Chondrocyte (in vitro differentiated cells): ENCODE data around the gene GRIN1. TPM values are rescaled to one million over a fixed set of nuclear protein-coding genes. Genes with fewer than 3 reads are reported as not detected.

Experiments
- DNase-seq: peaks from one replicate; pipeline ENCODE4 v3.0.0; 2021; ENCODE audit warnings: mixed read lengths, low spot score
- H3K27ac Mint-ChIP-seq: one replicate; pipeline ENCODE4 v1.8.0; 2021; ENCODE audit warnings: mild to moderate bottlenecking, moderate library complexity, mixed read lengths; ENCODE audit not compliant: unreplicated experiment
- H3K27me3 Mint-ChIP-seq: 2 replicates; pipeline ENCODE4 v1.8.0; 2021; ENCODE audit warnings: low read depth, mixed read lengths
- H3K36me3 Mint-ChIP-seq: 2 replicates; pipeline ENCODE4 v1.8.0; 2021; ENCODE audit warnings: low read depth, mixed read lengths
- H3K4me1 Mint-ChIP-seq: 2 replicates; pipeline ENCODE4 v1.8.0; 2021; ENCODE audit warnings: low read depth, mild to moderate bottlenecking, mixed read lengths
- H3K4me3 Mint-ChIP-seq: one replicate; pipeline ENCODE4 v1.8.0; 2021; ENCODE audit warnings: mild to moderate bottlenecking, moderate library complexity, mixed read lengths; ENCODE audit not compliant: unreplicated experiment
- H3K9me3 Mint-ChIP-seq: 2 replicates; pipeline ENCODE4 v1.8.0; 2021; ENCODE audit warnings: low read depth, mixed read lengths
- CTCF ChIP-seq: fragments of 200-600 bp; sonication (generic); IDR thresholded peaks from 2 replicates; pipeline ENCODE4 v1.5.0; 2021; ENCODE audit warnings: antibody characterized with exemption, mild to moderate bottlenecking, moderate library complexity
- total RNA-seq: library from RNA; stranded (reverse); gene quantifications from 3 replicates; pipeline ENCODE4 v1.2.1, GENCODE V29; 2021

The GRIN1 gene
- total RNA-seq, 1 donor from 2014 or later = 0.07 TPM

GRCh38 chr9:137179761-137180160 is 40.8 kb downstream of the GRIN1 start:
- TF ChIP-seq CTCF = no peak
- no peaks in the 10 kb centered on the region for H3K27me3 Mint-ChIP-seq
- H3K4me1 Mint-ChIP-seq = no peaks in the 10 kb centered on the region
- no peaks in the 10 kb centered on the region for H3K9me3 Mint-ChIP-seq
- peaks cover 18% of the 10 kb centered on the region for H3K36me3 Mint-ChIP-seq
- H3K4me3 Mint-ChIP-seq = no peak overlapping the region
- DNase-seq = no peak
- H3K27ac Mint-ChIP-seq = no peak overlapping the region

GRCh38 chr9:137180491-137180890 is 41.5 kb downstream of the GRIN1 start:
- no peak overlapping the region for H3K4me3 Mint-ChIP-seq
- no peak for TF ChIP-seq CTCF
- no peaks in the 10 kb centered on the region for H3K9me3 Mint-ChIP-seq
- peaks cover 19% of the 10 kb centered on the region for H3K36me3 Mint-ChIP-seq
- no peaks in the 10 kb centered on the region for H3K27me3 Mint-ChIP-seq
- no peaks in the 10 kb centered on the region for H3K4me1 Mint-ChIP-seq
- no peak overlapping the region for H3K27ac Mint-ChIP-seq
- no peak for DNase-seq

- Mint-ChIP-seq H3K4me1 (peaks cover 6% of the 10 kb centered on the region), H3K9me3 (no peaks in the 10 kb centered on the region), H3K36me3 (peaks cover 19% of the 10 kb centered on the region), H3K27me3 (no peaks in the 10 kb centered on the region), H3K27ac (no peak overlapping the region), H3K4me3 (no peak overlapping the region)
- no peak for TF ChIP-seq CTCF
- DNase-seq = no peak
These were observed 42.7 kb downstream of the GRIN1 start for GRCh38 chr9:137181680-137182079.

- H3K4me3 Mint-ChIP-seq = no peak overlapping the region
- peaks cover 17% of the 10 kb centered on the region for H3K4me1 Mint-ChIP-seq
- H3K36me3 Mint-ChIP-seq = peaks cover 15% of the 10 kb centered on the region
- H3K27me3 Mint-ChIP-seq = no peaks in the 10 kb centered on the region
- H3K27ac Mint-ChIP-seq = no peak overlapping the region
- no peak for TF ChIP-seq CTCF
- H3K9me3 Mint-ChIP-seq = no peaks in the 10 kb centered on the region
- no peak for DNase-seq
These were observed 43.9 kb downstream of the GRIN1 start for GRCh38 chr9:137182836-137183235.

- Mint-ChIP-seq H3K4me1 (peaks cover 22% of the 10 kb centered on the region), H3K27me3 (no peaks in the 10 kb centered on the region), H3K9me3 (no peaks in the 10 kb centered on the region), H3K4me3 (no peak overlapping the region), H3K27ac (no peak overlapping the region), H3K36me3 (peaks cover 17% of the 10 kb centered on the region)
- no peak for TF ChIP-seq CTCF
- no peak for DNase-seq
These were observed 45.1 kb downstream of the GRIN1 start for GRCh38 chr9:137183980-137184595.
